ENCODE measurements around the gene SOST. TPM values are rescaled to one million over a fixed set of nuclear protein-coding genes. Genes with fewer than 3 reads are reported as not detected.
"Not testable (repeated sequence)": the region's sequence is repeated elsewhere in the genome, so short reads cannot be mapped to it uniquely, and the experiment has no call there.

The SOST gene
- not detected for total RNA-seq

- Histone ChIP-seq H3K9me3 (ENCODE audit: control insufficient read depth in 3 of 3, low read length in 3 of 3) (no peaks in the 10 kb centered on the region), H3K27ac (ENCODE audit: low read depth, low read length) (no peak within 1 kb of the TSS), H3K4me3 (ENCODE audit: low read length in 3 of 3) (no peak within 1 kb of the TSS), H3K36me3 (ENCODE audit: control insufficient read depth in 3 of 3, insufficient read depth in 3 of 3, low read length in 3 of 3) (peaks cover 0 to 2% (median 0%) of the 10 kb centered on the region in 3 donors), H3K4me1 (ENCODE audit: control insufficient read depth in 3 of 3, insufficient read depth in 3 of 3, low read length in 3 of 3) (peaks cover 0 to 6% (median 0%) of the 10 kb centered on the region in 3 donors), H3K27me3 (ENCODE audit: control insufficient read depth in 3 of 3, insufficient read depth in 3 of 3, low read length in 3 of 3) (peaks cover 35 to 46% (median 42%) of the 10 kb centered on the region in 3 donors), H3K9ac (ENCODE audit: low read depth in 1 of 3, low read length in 3 of 3) (no peak within 1 kb of the TSS)
These were observed at the start of gene SOST for GRCh38 chr17:43758497-43759174. Gene SOST (minus strand): TSS chr17:43758791. CDS start chr17:43758741, 50 bp downstream.

GRCh38 chr17:43808076-43808475 lies 49.5 kb upstream of the SOST start:
- Histone ChIP-seq H3K9ac (ENCODE audit: low read depth in 1 of 3, low read length in 3 of 3) (no peak overlapping the region), H3K9me3 (ENCODE audit: control insufficient read depth in 3 of 3, low read length in 3 of 3) (no peaks in the 10 kb centered on the region), H3K4me3 (ENCODE audit: low read length in 3 of 3) (no peak overlapping the region), H3K27me3 (ENCODE audit: control insufficient read depth in 3 of 3, insufficient read depth in 3 of 3, low read length in 3 of 3) (no peaks in the 10 kb centered on the region), H3K27ac (ENCODE audit: low read depth, low read length) (no peak overlapping the region), H3K36me3 (ENCODE audit: control insufficient read depth in 3 of 3, insufficient read depth in 3 of 3, low read length in 3 of 3) (peaks cover 0 to 2% (median 0%) of the 10 kb centered on the region in 3 donors), H3K4me1 (ENCODE audit: control insufficient read depth in 3 of 3, insufficient read depth in 3 of 3, low read length in 3 of 3) (no peaks in the 10 kb centered on the region)

GRCh38 chr17:43805117-43805516 lies 46.5 kb upstream of the SOST start:
- Histone ChIP-seq H3K4me1 (ENCODE audit: control insufficient read depth in 3 of 3, insufficient read depth in 3 of 3, low read length in 3 of 3) (no peaks in the 10 kb centered on the region), H3K36me3 (ENCODE audit: control insufficient read depth in 3 of 3, insufficient read depth in 3 of 3, low read length in 3 of 3) (no peaks in the 10 kb centered on the region), H3K9ac (ENCODE audit: low read depth in 1 of 3, low read length in 3 of 3) (no peak overlapping the region), H3K9me3 (ENCODE audit: control insufficient read depth in 3 of 3, low read length in 3 of 3) (no peaks in the 10 kb centered on the region), H3K27ac (ENCODE audit: low read depth, low read length) (no peak overlapping the region), H3K4me3 (ENCODE audit: low read length in 3 of 3) (no peak overlapping the region), H3K27me3 (ENCODE audit: control insufficient read depth in 3 of 3, insufficient read depth in 3 of 3, low read length in 3 of 3) (no peaks in the 10 kb centered on the region)

- H3K4me1 ChIP-seq (ENCODE audit: control insufficient read depth in 3 of 3, insufficient read depth in 3 of 3, low read length in 3 of 3): no peaks in the 10 kb centered on the region
- no peaks in the 10 kb centered on the region for H3K27me3 ChIP-seq (ENCODE audit: control insufficient read depth in 3 of 3, insufficient read depth in 3 of 3, low read length in 3 of 3)
- no peak overlapping the region for H3K4me3 ChIP-seq (ENCODE audit: low read length in 3 of 3)
- H3K27ac ChIP-seq (ENCODE audit: low read depth, low read length): no peak overlapping the region
- H3K9ac ChIP-seq (ENCODE audit: low read depth in 1 of 3, low read length in 3 of 3): no peak overlapping the region
- no peaks in the 10 kb centered on the region for H3K36me3 ChIP-seq (ENCODE audit: control insufficient read depth in 3 of 3, insufficient read depth in 3 of 3, low read length in 3 of 3)
- H3K9me3 ChIP-seq (ENCODE audit: control insufficient read depth in 3 of 3, low read length in 3 of 3): no peaks in the 10 kb centered on the region
These were observed 45.2 kb upstream of the SOST start for GRCh38 chr17:43803758-43804157.

- Histone ChIP-seq H3K9me3 (ENCODE audit: control insufficient read depth in 3 of 3, low read length in 3 of 3) (no peaks in the 10 kb centered on the region), H3K9ac (ENCODE audit: low read depth in 1 of 3, low read length in 3 of 3) (no peak overlapping the region), H3K27me3 (ENCODE audit: control insufficient read depth in 3 of 3, insufficient read depth in 3 of 3, low read length in 3 of 3) (no peaks in the 10 kb centered on the region), H3K36me3 (ENCODE audit: control insufficient read depth in 3 of 3, insufficient read depth in 3 of 3, low read length in 3 of 3) (no peaks in the 10 kb centered on the region), H3K4me1 (ENCODE audit: control insufficient read depth in 3 of 3, insufficient read depth in 3 of 3, low read length in 3 of 3) (no peaks in the 10 kb centered on the region), H3K27ac (ENCODE audit: low read depth, low read length) (no peak overlapping the region), H3K4me3 (ENCODE audit: low read length in 3 of 3) (no peak overlapping the region)
These were observed 43.3 kb upstream of the SOST start for GRCh38 chr17:43801844-43802243.

- H3K4me3 ChIP-seq (ENCODE audit: low read length in 3 of 3): no peak overlapping the region
- H3K9me3 ChIP-seq (ENCODE audit: control insufficient read depth in 3 of 3, low read length in 3 of 3): no peaks in the 10 kb centered on the region
- H3K9ac ChIP-seq (ENCODE audit: low read depth in 1 of 3, low read length in 3 of 3): no peak overlapping the region
- no peaks in the 10 kb centered on the region for H3K36me3 ChIP-seq (ENCODE audit: control insufficient read depth in 3 of 3, insufficient read depth in 3 of 3, low read length in 3 of 3)
- H3K4me1 ChIP-seq (ENCODE audit: control insufficient read depth in 3 of 3, insufficient read depth in 3 of 3, low read length in 3 of 3): no peaks in the 10 kb centered on the region
- no peak overlapping the region for H3K27ac ChIP-seq (ENCODE audit: low read depth, low read length)
- H3K27me3 ChIP-seq (ENCODE audit: control insufficient read depth in 3 of 3, insufficient read depth in 3 of 3, low read length in 3 of 3): no peaks in the 10 kb centered on the region
These were observed 42.1 kb upstream of the SOST start for GRCh38 chr17:43800736-43801135.

- Histone ChIP-seq H3K4me3 (ENCODE audit: low read length in 3 of 3) (no peak overlapping the region), H3K27ac (ENCODE audit: low read depth, low read length) (no peak overlapping the region), H3K36me3 (ENCODE audit: control insufficient read depth in 3 of 3, insufficient read depth in 3 of 3, low read length in 3 of 3) (no peaks in the 10 kb centered on the region), H3K4me1 (ENCODE audit: control insufficient read depth in 3 of 3, insufficient read depth in 3 of 3, low read length in 3 of 3) (no peaks in the 10 kb centered on the region), H3K9me3 (ENCODE audit: control insufficient read depth in 3 of 3, low read length in 3 of 3) (no peaks in the 10 kb centered on the region), H3K9ac (ENCODE audit: low read depth in 1 of 3, low read length in 3 of 3) (no peak overlapping the region), H3K27me3 (ENCODE audit: control insufficient read depth in 3 of 3, insufficient read depth in 3 of 3, low read length in 3 of 3) (no peaks in the 10 kb centered on the region)
These were observed 40.5 kb upstream of the SOST start for GRCh38 chr17:43799047-43799446.

GRCh38 chr17:43798024-43798423 lies 39.4 kb upstream of the SOST start:
- H3K27ac ChIP-seq (ENCODE audit: low read depth, low read length); H3K36me3 ChIP-seq (ENCODE audit: control insufficient read depth in 3 of 3, insufficient read depth in 3 of 3, low read length in 3 of 3); H3K27me3 ChIP-seq (ENCODE audit: control insufficient read depth in 3 of 3, insufficient read depth in 3 of 3, low read length in 3 of 3); H3K4me1 ChIP-seq (ENCODE audit: control insufficient read depth in 3 of 3, insufficient read depth in 3 of 3, low read length in 3 of 3); H3K9me3 ChIP-seq (ENCODE audit: control insufficient read depth in 3 of 3, low read length in 3 of 3); H3K9ac ChIP-seq (ENCODE audit: low read depth in 1 of 3, low read length in 3 of 3); H3K4me3 ChIP-seq (ENCODE audit: low read length in 3 of 3): not testable (repeated sequence)

- H3K36me3 ChIP-seq (ENCODE audit: control insufficient read depth in 3 of 3, insufficient read depth in 3 of 3, low read length in 3 of 3); H3K9me3 ChIP-seq (ENCODE audit: control insufficient read depth in 3 of 3, low read length in 3 of 3); H3K4me3 ChIP-seq (ENCODE audit: low read length in 3 of 3); H3K27me3 ChIP-seq (ENCODE audit: control insufficient read depth in 3 of 3, insufficient read depth in 3 of 3, low read length in 3 of 3); H3K27ac ChIP-seq (ENCODE audit: low read depth, low read length); H3K4me1 ChIP-seq (ENCODE audit: control insufficient read depth in 3 of 3, insufficient read depth in 3 of 3, low read length in 3 of 3); H3K9ac ChIP-seq (ENCODE audit: low read depth in 1 of 3, low read length in 3 of 3): not testable (repeated sequence)
These were observed 34.1 kb upstream of the SOST start for GRCh38 chr17:43792668-43793067.

GRCh38 chr17:43791589-43791988 lies 33.0 kb upstream of the SOST start:
- Histone ChIP-seq H3K27me3 (ENCODE audit: control insufficient read depth in 3 of 3, insufficient read depth in 3 of 3, low read length in 3 of 3) (no peaks in the 10 kb centered on the region), H3K9ac (ENCODE audit: low read depth in 1 of 3, low read length in 3 of 3) (no peak overlapping the region), H3K4me1 (ENCODE audit: control insufficient read depth in 3 of 3, insufficient read depth in 3 of 3, low read length in 3 of 3) (no peaks in the 10 kb centered on the region), H3K9me3 (ENCODE audit: control insufficient read depth in 3 of 3, low read length in 3 of 3) (no peaks in the 10 kb centered on the region), H3K4me3 (ENCODE audit: low read length in 3 of 3) (no peak overlapping the region), H3K27ac (ENCODE audit: low read depth, low read length) (no peak overlapping the region), H3K36me3 (ENCODE audit: control insufficient read depth in 3 of 3, insufficient read depth in 3 of 3, low read length in 3 of 3) (no peaks in the 10 kb centered on the region)

Measured in skeletal muscle tissue (tissue), 4 donors.